Neural cell (in vitro differentiated cells): ENCODE measurements around the gene PLXDC1. TPM values are rescaled to one million over a fixed set of nuclear protein-coding genes. Genes with fewer than 3 reads are reported as not detected.

ENCODE experiments used
- H2AFZ ChIP-seq: fragments of 200-600, 300-800 bp; sonication (generic), shearing (Covaris generic); 2 replicates; pipeline ENCODE4 v1.6.0; 2014; ENCODE audit warnings: low read depth, mild to moderate bottlenecking, antibody characterized with exemption, low read length, moderate library complexity
- H3F3A ChIP-seq: fragments of 200-600 bp; shearing (Covaris generic); 2 replicates; pipeline ENCODE4 v1.6.1; 2016; ENCODE audit warnings: mild to moderate bottlenecking, moderate library complexity, mixed read lengths, antibody characterized with exemption, low read length; ENCODE audit not compliant: insufficient read depth, poor library complexity, severe bottlenecking
- H3K27ac ChIP-seq: fragments of 200-600, 300-800 bp; sonication (generic), shearing (Covaris generic); 2 replicates; pipeline ENCODE4 v1.5.1; 2014; ENCODE audit warnings: mild to moderate bottlenecking, low read length, moderate library complexity
- H3K27me3 ChIP-seq: fragments of 300-800, 200-600 bp; sonication (generic), shearing (Covaris generic); 2 replicates; pipeline ENCODE4 v1.6.0; 2014; ENCODE audit warnings: mild to moderate bottlenecking, low read depth, low read length, moderate library complexity; ENCODE audit not compliant: insufficient read depth
- H3K36me3 ChIP-seq: fragments of 300-800, 200-600 bp; sonication (generic), shearing (Covaris generic); 2 replicates; pipeline ENCODE4 v1.5.1; 2014; ENCODE audit warnings: mild to moderate bottlenecking, antibody characterized with exemption, low read length, moderate library complexity; ENCODE audit not compliant: insufficient read depth
- H3K4me2 ChIP-seq: fragments of 300-800, 200-600 bp; sonication (generic), shearing (Covaris generic); 2 replicates; pipeline ENCODE4 v1.6.0; 2014; ENCODE audit warnings: mild to moderate bottlenecking, low read length
- H3K4me3 ChIP-seq: fragments of 300-800, 200-600 bp; sonication (generic), shearing (Covaris generic); 2 replicates; pipeline ENCODE4 v1.5.1; 2014; ENCODE audit warnings: mild to moderate bottlenecking, low read length, moderate library complexity
- H3K79me2 ChIP-seq: fragments of 200-600 bp; shearing (Covaris generic); replicated peaks from 2 replicates; pipeline ENCODE4 v1.6.0; 2014; ENCODE audit warnings: mild to moderate bottlenecking, low read length, moderate library complexity; ENCODE audit not compliant: insufficient read depth
- H3K9ac ChIP-seq: fragments of 300-800, 200-600 bp; sonication (generic), shearing (Covaris generic); 2 replicates; pipeline ENCODE4 v1.6.1; 2016; ENCODE audit warnings: mild to moderate bottlenecking, low read length, mixed read lengths
- H3K9me2 ChIP-seq: fragments of 200-600 bp; shearing (Covaris generic); 2 replicates; pipeline ENCODE4 v1.6.1; 2016; ENCODE audit warnings: mild to moderate bottlenecking, low read length, mixed read lengths; ENCODE audit not compliant: insufficient read depth
- H3K9me3 ChIP-seq: fragments of 200-600, 300-800 bp; sonication (generic), shearing (Covaris generic); 2 replicates; pipeline ENCODE4 v1.6.1; 2016; ENCODE audit warnings: mild to moderate bottlenecking, mixed run types, low read length, moderate library complexity, mixed read lengths
- H4K20me1 ChIP-seq: fragments of 200-600 bp; shearing (Covaris generic); 2 replicates; pipeline ENCODE4 v1.6.1; 2016; ENCODE audit warnings: mild to moderate bottlenecking, mixed run types; ENCODE audit not compliant: insufficient read depth
- CTCF ChIP-seq: fragments of 450-650 bp; IDR thresholded peaks from 2 replicates; pipeline ENCODE4 v1.5.1; 2014; ENCODE audit warnings: antibody characterized with exemption, mild to moderate bottlenecking, moderate library complexity; ENCODE audit not compliant: poor library complexity, severe bottlenecking
- EP300 ChIP-seq: fragments of 450-650 bp; conservative IDR thresholded peaks from 2 replicates; pipeline ENCODE4 v1.6.1; 2014; ENCODE audit warnings: antibody characterized with exemption, mild to moderate bottlenecking, moderate library complexity; ENCODE audit not compliant: poor library complexity, severe bottlenecking
- EZH2 ChIP-seq: fragments of 200-600, 300-800 bp; shearing (Covaris generic), sonication (generic); IDR thresholded peaks from 2 replicates; pipeline ENCODE4 v1.6.1; 2014; ENCODE audit warnings: antibody characterized with exemption, low read length, borderline replicate concordance, mild to moderate bottlenecking; ENCODE audit not compliant: insufficient read depth, poor library complexity, severe bottlenecking
- MXI1 ChIP-seq: fragments of 450-650 bp; conservative IDR thresholded peaks from 2 replicates; pipeline ENCODE4 v1.6.1; 2014; ENCODE audit warnings: antibody characterized with exemption, mild to moderate bottlenecking; ENCODE audit not compliant: poor library complexity, severe bottlenecking
- POLR2AphosphoS5 ChIP-seq: IDR thresholded peaks from 2 replicates; pipeline ENCODE4 v1.6.1; 2012
- RAD21 ChIP-seq: fragments of 450-650 bp; conservative IDR thresholded peaks from 2 replicates; pipeline ENCODE4 v1.6.1; 2014; ENCODE audit warnings: antibody characterized with exemption, mild to moderate bottlenecking, moderate library complexity
- REST ChIP-seq: IDR thresholded peaks from 2 replicates; pipeline ENCODE4 v1.6.1; 2012; ENCODE audit warnings: borderline replicate concordance
- SMC3 ChIP-seq: fragments of 450-650 bp; conservative IDR thresholded peaks from 2 replicates; pipeline ENCODE4 v1.6.1; 2014; ENCODE audit warnings: antibody characterized with exemption, mild to moderate bottlenecking, moderate library complexity; ENCODE audit not compliant: poor library complexity
- TAF1 ChIP-seq: IDR thresholded peaks from 2 replicates; pipeline ENCODE4 v1.6.1; 2012; ENCODE audit warnings: low read depth
- polyA plus RNA-seq: library from polyadenylated mRNA; depleted of rRNA; stranded (reverse); fragments of >200 nt; gene quantifications from 2 replicates; pipeline ENCODE4 v1.2.3, GENCODE V29; 2014

Gene PLXDC1
- polyA plus RNA-seq, 1 donor from 2014 or later: 10.0 TPM

GRCh38 chr17:39073353-39073752 is 78.1 kb downstream of the PLXDC1 start:
- H3K9me2 ChIP-seq: no peaks in the 10 kb centered on the region
- no peak overlapping the region for H2AFZ ChIP-seq
- H3K27ac ChIP-seq: no peak overlapping the region
- TF ChIP-seq EZH2 (no peak), TAF1 (no peak), POLR2AphosphoS5 (no peak), MXI1 (no peak), RAD21 (no peak), SMC3 (no peak), REST (no peak), CTCF (no peak), EP300 (no peak)
- H3K4me3 ChIP-seq: no peak overlapping the region
- H3K9ac ChIP-seq: no peak overlapping the region
- no peaks in the 10 kb centered on the region for H3K36me3 ChIP-seq
- no peaks in the 10 kb centered on the region for H3F3A ChIP-seq
- no peak overlapping the region for H3K4me2 ChIP-seq
- no peaks in the 10 kb centered on the region for H3K9me3 ChIP-seq
- H4K20me1 ChIP-seq: no peaks in the 10 kb centered on the region
- H3K79me2 ChIP-seq: no peaks in the 10 kb centered on the region
- H3K27me3 ChIP-seq: no peaks in the 10 kb centered on the region

- H3K27ac ChIP-seq: no peak overlapping the region
- H3K79me2 ChIP-seq: no peaks in the 10 kb centered on the region
- H3F3A ChIP-seq: no peaks in the 10 kb centered on the region
- H2AFZ ChIP-seq: no peak overlapping the region
- no peaks in the 10 kb centered on the region for H4K20me1 ChIP-seq
- TF ChIP-seq RAD21 (no peak), MXI1 (no peak), EZH2 (no peak), CTCF (no peak), POLR2AphosphoS5 (no peak), SMC3 (no peak), REST (no peak), EP300 (no peak)
- H3K4me3 ChIP-seq: no peak overlapping the region
- no peaks in the 10 kb centered on the region for H3K9me2 ChIP-seq
- H3K9me3 ChIP-seq: no peaks in the 10 kb centered on the region
- H3K27me3 ChIP-seq: no peaks in the 10 kb centered on the region
- H3K4me2 ChIP-seq: no peak overlapping the region
- H3K36me3 ChIP-seq: no peaks in the 10 kb centered on the region
- no peak overlapping the region for H3K9ac ChIP-seq
Measured at GRCh38 chr17:39071573-39071972, 79.9 kb downstream of the PLXDC1 start.
